Mucosa of stomach (tissue), 1 donor: Measurements from ENCODE around the gene TOE1.
"Not testable (repeated sequence)": the region's sequence is repeated elsewhere in the genome, so short reads cannot be mapped to it uniquely, and the experiment has no call there.

Experiments used
- H3K27me3 ChIP-seq: one replicate; pipeline ENCODE4 v1.7.0; 2013; ENCODE audit warnings: mild to moderate bottlenecking, low read length; ENCODE audit not compliant: control insufficient read depth, insufficient read depth
- H3K36me3 ChIP-seq: one replicate; pipeline ENCODE4 v1.7.0; 2013; ENCODE audit warnings: low read length; ENCODE audit not compliant: control insufficient read depth, insufficient read depth
- H3K4me1 ChIP-seq: one replicate; pipeline ENCODE4 v1.7.0; 2013; ENCODE audit warnings: mild to moderate bottlenecking, low read length; ENCODE audit not compliant: control insufficient read depth, insufficient read depth
- H3K4me3 ChIP-seq: one replicate; pipeline ENCODE4 v1.7.0; 2013; ENCODE audit warnings: low read length
- H3K9ac ChIP-seq: one replicate; pipeline ENCODE4 v1.7.0; 2013; ENCODE audit warnings: mild to moderate bottlenecking, low read length, moderate library complexity
- H3K9me3 ChIP-seq: one replicate; pipeline ENCODE4 v1.7.0; 2013; ENCODE audit warnings: mild to moderate bottlenecking, low read length, moderate library complexity; ENCODE audit not compliant: control insufficient read depth
- donor health status: Pancreatic carcinoma.

TOE1 gene

GRCh38 chr1:45339789-45340558 lies at the start of gene TOE1, which contains the start of gene MUTYH:
TOE1 (plus strand) TSS chr1:45340170; CDS start chr1:45340253, 83 bp downstream.
MUTYH (minus strand) TSS chr1:45340440; CDS start chr1:45334505, 5,935 bp downstream.
- Histone ChIP-seq H3K36me3 (no peaks in the 10 kb centered on the region), H3K4me1 (peaks cover 42% of the 10 kb centered on the region), H3K27me3 (no peaks in the 10 kb centered on the region), H3K4me3 (peak within 1 kb of the TSS; percentile 82), H3K9ac (peak within 1 kb of the TSS; percentile 94), H3K9me3 (no peaks in the 10 kb centered on the region)

- H3K9me3 ChIP-seq, H3K4me1 ChIP-seq, H3K4me3 ChIP-seq, H3K36me3 ChIP-seq, H3K9ac ChIP-seq, H3K27me3 ChIP-seq: not testable (repeated sequence)
Measured at GRCh38 chr1:45291002-45291401, 49.0 kb upstream of the TOE1 start.

GRCh38 chr1:45291716-45292115 lies 48.3 kb upstream of the TOE1 start:
- Histone ChIP-seq H3K27me3 (no peaks in the 10 kb centered on the region), H3K4me1 (no peaks in the 10 kb centered on the region), H3K9ac (no peak overlapping the region), H3K36me3 (no peaks in the 10 kb centered on the region), H3K4me3 (no peak overlapping the region), H3K9me3 (no peaks in the 10 kb centered on the region)

- H3K4me3 ChIP-seq = no peak overlapping the region
- no peaks in the 10 kb centered on the region for H3K4me1 ChIP-seq
- H3K9me3 ChIP-seq = no peaks in the 10 kb centered on the region
- H3K9ac ChIP-seq = no peak overlapping the region
- H3K27me3 ChIP-seq = no peaks in the 10 kb centered on the region
- H3K36me3 ChIP-seq = no peaks in the 10 kb centered on the region
Measured at GRCh38 chr1:45297666-45298356, 42.2 kb upstream of the TOE1 start.

- Histone ChIP-seq H3K9ac (no peak overlapping the region), H3K4me3 (no peak overlapping the region), H3K4me1 (peaks cover 2% of the 10 kb centered on the region), H3K9me3 (no peaks in the 10 kb centered on the region), H3K27me3 (no peaks in the 10 kb centered on the region), H3K36me3 (no peaks in the 10 kb centered on the region)
Measured at GRCh38 chr1:45299296-45299695, 40.7 kb upstream of the TOE1 start.

GRCh38 chr1:45299981-45300668 lies 39.8 kb upstream of the TOE1 start:
- Histone ChIP-seq H3K9me3 (no peaks in the 10 kb centered on the region), H3K9ac (no peak overlapping the region), H3K4me1 (peaks cover 10% of the 10 kb centered on the region), H3K36me3 (no peaks in the 10 kb centered on the region), H3K4me3 (no peak overlapping the region), H3K27me3 (no peaks in the 10 kb centered on the region)

GRCh38 chr1:45300669-45300997 lies 39.3 kb upstream of the TOE1 start:
- no peak overlapping the region for H3K9ac ChIP-seq
- peaks cover 10% of the 10 kb centered on the region for H3K4me1 ChIP-seq
- H3K36me3 ChIP-seq = no peaks in the 10 kb centered on the region
- H3K27me3 ChIP-seq = no peaks in the 10 kb centered on the region
- no peak overlapping the region for H3K4me3 ChIP-seq
- no peaks in the 10 kb centered on the region for H3K9me3 ChIP-seq

GRCh38 chr1:45302505-45303150 lies 37.3 kb upstream of the TOE1 start:
- H3K4me1 ChIP-seq = peaks cover 10% of the 10 kb centered on the region

GRCh38 chr1:45303520-45304310 lies 36.3 kb upstream of the TOE1 start:
- H3K27me3 ChIP-seq = no peaks in the 10 kb centered on the region
- no peaks in the 10 kb centered on the region for H3K36me3 ChIP-seq
- H3K9ac ChIP-seq = peak overlapping the region; percentile 79
- peaks cover 10% of the 10 kb centered on the region for H3K4me1 ChIP-seq
- H3K9me3 ChIP-seq = no peaks in the 10 kb centered on the region
- H3K4me3 ChIP-seq = peak overlapping the region; percentile 68

More at GRCh38 chr1:45302505-45303150, 37.3 kb upstream of the TOE1 start:
- Histone ChIP-seq H3K9me3 (no peaks in the 10 kb centered on the region), H3K4me3 (no peak overlapping the region), H3K27me3 (no peaks in the 10 kb centered on the region), H3K36me3 (no peaks in the 10 kb centered on the region), H3K9ac (peak overlapping the region; percentile 76)

GRCh38 chr1:45304311-45305081 lies 35.5 kb upstream of the TOE1 start:
- Histone ChIP-seq H3K36me3 (no peaks in the 10 kb centered on the region), H3K9me3 (no peaks in the 10 kb centered on the region), H3K9ac (peak overlapping the region; percentile 79), H3K4me1 (peaks cover 10% of the 10 kb centered on the region), H3K4me3 (peak overlapping the region; percentile 37), H3K27me3 (no peaks in the 10 kb centered on the region)

- Histone ChIP-seq H3K4me1 (peaks cover 10% of the 10 kb centered on the region), H3K9ac (no peak overlapping the region), H3K9me3 (no peaks in the 10 kb centered on the region), H3K4me3 (no peak overlapping the region), H3K36me3 (no peaks in the 10 kb centered on the region), H3K27me3 (no peaks in the 10 kb centered on the region)
Measured at GRCh38 chr1:45305231-45305630, 34.7 kb upstream of the TOE1 start.
